Forelimb muscle (tissue), 1 donor: ENCODE measurements around the gene UBE2I. TPM values are rescaled to one million over a fixed set of nuclear protein-coding genes. Genes with fewer than 3 reads are reported as not detected.

Experiments used
- DNase-seq: peaks from one replicate; pipeline ENCODE4 v3.0.0-alpha.2; 2013; ENCODE audit warnings: low read depth
- polyA plus RNA-seq: library from polyadenylated mRNA; unstranded; fragments of 120-200 nt; gene quantifications from one replicate; pipeline ENCODE4 v1.2.1, GENCODE V29; 2013; ENCODE audit not compliant: insufficient read length

The UBE2I gene
- polyA plus RNA-seq, 1 donor, result 91.1 TPM

- DNase-seq, result no peak
These were observed 32.3 kb upstream of the UBE2I start for GRCh38 chr16:1277151-1277598.

GRCh38 chr16:1277617-1278282, 31.7 kb upstream of the UBE2I start:
- DNase-seq, result no peak

GRCh38 chr16:1278477-1278876, 31.0 kb upstream of the UBE2I start:
- no peak for DNase-seq

DNA sequence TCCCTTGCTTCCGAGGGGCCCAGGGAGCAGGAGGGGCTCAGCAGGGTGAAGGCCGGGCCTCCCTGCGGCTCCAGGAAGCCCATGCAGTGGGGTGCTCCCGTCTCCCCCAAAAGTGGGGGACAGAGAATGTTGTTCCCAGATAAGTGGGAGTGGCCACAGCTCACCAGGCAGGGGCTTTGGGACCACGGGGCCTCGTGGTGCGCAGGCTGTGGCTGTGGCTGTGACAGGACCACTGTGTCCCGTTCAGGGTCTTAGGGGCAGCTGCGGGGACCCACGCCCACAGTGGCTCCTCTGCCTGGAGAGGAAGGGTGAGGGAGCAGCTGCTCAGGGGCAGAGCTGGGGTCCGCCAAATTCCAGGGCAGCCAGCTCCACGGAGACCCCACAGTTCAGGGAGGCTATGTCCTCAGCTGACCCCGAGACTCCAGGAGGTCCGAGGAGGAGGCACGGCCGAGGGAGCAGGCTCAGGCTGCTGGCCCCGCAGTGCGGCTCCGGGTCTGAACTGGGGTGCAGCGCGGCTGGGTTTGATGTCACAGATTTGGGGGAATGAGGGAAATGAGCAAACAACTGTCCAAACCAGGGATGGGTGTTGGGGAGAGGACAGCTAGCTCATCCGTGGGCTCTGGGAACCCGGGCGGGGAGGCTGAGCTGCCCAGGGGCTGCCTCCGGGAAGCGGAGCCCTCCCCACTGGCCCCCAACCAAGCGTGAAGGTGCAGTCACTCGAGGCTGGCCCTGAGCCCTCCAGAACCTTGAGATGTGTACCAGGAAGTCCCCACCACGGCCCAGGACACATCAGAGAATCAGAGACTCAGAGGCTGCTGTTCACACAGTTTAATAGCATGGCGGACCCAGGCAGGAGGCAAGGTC, 30.1 kb upstream of the UBE2I start:
- no peak for DNase-seq

DNA sequence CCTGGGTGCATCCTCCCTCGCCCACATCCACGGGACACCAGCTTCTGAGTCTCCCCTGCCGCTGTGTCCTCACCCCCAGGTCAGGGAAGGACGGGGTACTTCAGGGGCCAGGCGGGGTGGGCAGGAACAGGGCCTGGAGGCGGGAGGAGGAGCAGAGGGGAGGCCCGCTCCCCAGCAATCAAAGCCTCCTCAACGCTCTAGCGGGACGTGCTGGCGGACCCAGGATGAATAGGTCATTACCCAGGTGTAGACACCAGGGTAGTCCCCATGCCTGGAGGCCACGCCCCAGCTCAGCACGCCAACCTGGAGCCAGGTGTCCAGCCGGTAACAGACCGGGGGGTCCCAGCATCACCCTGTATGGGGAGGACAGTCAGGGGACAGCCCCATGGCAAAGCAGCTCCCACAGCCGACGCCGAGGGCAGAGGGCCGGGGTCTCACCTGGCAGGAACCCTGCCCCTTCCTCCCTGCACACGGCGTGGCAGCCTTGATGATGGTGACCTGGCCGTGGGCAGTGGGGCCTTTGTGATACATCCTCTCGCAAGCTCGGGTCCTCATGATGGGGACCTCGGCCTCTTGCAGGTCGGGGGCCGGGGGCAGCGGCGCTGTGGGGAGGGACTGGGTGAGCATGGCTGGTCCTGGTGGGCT, 29.4 kb upstream of the UBE2I start:
- no peak for DNase-seq

GRCh38 chr16:1280783-1281182, 28.7 kb upstream of the UBE2I start:
- no peak for DNase-seq

GRCh38 chr16:1281517-1281916, 27.9 kb upstream of the UBE2I start:
- DNase-seq, result no peak

- DNase-seq, result no peak
These were observed 27.0 kb upstream of the UBE2I start for GRCh38 chr16:1282324-1282973.

DNA sequence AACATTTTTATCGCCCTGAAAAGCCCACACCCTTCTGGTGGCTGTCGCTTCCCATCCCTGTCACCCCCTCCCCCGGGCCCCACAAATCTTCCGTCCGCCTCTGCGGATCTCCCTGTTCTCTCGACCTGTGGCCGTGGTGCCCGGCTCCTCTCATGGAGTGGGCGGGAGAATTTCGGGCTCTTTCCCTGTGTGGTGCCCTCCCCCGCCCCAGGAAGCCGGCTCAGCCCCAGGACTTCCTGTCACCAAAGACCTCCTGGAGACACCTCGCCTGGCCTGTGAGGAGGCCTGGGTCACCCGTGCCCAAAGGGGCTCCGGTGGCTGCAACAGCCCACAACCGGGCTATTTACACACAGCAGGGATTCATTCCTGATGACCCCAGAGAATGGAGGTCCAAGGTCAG, 26.1 kb upstream of the UBE2I start:
- no peak for DNase-seq

DNA sequence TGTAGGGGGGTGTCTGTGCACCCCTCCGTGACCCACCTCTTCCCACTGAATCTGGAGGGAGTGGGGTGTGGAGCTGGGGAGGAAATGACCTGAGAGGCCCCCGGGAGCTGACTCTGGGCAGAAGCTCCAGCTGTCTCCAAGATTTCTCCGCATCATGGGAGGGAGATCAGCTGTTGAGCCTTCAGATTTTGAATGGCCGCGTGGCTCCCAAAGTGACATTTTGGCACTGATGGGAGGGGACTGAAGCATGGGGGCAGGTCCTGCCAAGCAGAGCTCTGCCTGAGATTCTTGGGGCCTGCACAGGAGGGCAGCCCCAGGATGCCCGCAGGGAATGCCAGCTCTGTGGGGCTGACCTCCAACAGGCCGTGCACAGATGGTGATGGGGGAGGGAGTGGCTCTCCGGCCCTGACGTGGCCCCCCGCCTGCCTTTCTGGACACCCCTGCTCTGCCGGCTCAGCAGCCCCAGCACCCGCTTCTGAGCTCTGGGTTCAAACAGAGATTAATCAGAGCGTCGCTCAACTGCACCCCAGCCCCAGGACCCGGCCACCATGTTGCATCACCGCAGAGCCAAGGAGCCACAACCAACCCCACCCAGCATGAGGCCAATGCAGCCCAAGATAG, 25.3 kb upstream of the UBE2I start:
- DNase-seq, result no peak

DNA sequence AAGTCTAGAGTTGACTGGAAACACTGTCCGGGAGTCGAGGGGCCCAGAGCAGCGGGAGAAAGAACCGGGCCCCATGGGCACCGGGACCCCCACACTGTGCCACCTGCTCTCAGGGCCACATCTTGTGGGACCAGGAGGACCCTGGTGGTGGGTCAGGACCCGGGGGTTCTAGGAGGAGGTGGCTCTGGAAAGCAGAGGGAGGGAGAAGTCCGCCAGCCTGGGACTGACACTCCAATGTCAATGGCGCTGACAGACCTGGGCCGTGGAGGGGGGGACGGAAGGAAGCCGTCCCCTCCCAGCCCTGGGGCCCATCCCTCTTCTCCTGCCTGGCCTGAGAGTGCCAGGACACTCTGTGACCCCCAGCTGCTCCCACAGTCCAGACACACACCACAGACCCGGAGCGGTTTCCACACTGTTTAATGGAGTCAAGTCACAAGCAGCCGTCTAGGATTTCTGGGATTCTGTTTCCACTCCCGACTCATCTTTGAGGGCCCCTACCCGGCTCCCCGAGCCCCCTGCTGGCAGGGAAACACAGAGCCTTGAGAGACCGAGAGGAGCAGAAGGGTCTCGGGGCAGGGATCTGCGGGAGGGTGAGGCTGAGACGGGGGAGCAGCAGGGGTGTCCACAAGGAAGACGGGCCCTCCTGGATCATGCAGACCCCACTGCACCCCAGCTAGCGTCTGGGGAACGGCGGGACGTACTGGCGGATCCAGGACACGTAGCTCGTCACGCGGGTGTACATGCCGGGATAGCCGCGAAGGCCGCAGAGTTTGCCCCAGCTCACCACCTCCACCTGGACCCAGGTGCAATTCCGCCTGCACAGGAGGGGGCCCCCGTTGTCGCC, 23.5 kb upstream of the UBE2I start:
- DNase-seq, result no peak

GRCh38 chr16:1286513-1287094, 22.8 kb upstream of the UBE2I start:
- no peak for DNase-seq

GRCh38 chr16:1287982-1288670, 21.3 kb upstream of the UBE2I start:
- DNase-seq, result no peak

GRCh38 chr16:1288813-1289476, 20.5 kb upstream of the UBE2I start:
- DNase-seq, result no peak

GRCh38 chr16:1289477-1289866, 20.0 kb upstream of the UBE2I start:
- DNase-seq, result no peak

DNA sequence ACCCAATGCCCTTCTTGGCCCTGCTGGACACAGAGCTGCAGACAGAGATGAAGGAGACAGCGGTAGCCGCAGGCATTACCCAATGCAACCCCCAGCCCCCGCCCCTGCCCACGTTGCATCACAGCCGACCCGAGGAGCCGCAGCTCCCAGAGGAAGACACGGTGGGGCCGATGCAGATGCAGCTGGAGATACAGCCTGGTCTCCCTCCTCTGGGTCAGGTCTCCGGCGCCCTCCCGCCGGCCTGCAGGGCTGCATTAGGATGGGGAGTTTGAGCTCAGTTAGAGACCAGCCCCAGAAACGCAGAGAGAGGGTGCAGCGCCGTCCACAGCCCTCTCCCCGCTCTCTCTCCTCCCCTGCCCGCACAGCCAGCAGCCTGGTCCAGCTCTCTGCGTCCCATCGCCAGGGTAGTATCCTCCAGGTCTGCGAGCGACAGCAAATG, 19.4 kb upstream of the UBE2I start:
- no peak for DNase-seq

DNA sequence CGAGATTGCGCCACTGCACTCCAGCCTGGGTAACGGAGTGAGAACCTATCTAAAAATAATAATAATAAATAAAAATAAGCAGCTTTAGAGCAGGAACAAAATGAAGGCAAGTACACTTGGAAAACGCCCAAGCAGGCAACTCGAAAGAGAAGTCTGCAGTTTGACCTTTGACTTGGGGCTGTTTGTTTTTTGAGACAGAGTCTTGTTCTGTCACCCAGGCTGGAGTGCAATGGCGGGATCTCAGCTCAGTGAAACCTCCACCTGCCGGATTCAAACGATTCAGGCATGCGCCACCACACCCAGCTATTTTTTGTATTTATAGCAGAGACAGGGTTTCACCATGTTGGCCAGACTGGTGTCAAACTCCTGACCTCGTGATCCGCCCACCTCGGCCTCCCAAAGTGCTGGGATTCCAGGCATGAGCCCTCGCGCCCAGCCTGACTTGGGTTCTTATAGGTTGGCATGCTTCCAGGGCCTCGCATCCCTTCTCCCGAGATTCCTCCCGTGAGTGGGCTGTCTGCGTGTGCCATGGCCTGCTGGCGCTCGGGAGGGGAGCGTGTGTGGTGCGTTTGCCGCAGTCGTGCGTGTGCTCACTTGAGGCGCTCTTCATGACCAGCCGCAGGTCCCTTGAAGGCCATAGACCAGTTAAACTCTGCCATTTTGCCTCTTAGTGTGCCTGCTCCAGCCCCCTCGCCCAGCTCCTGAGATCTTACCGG, 18.4 kb upstream of the UBE2I start:
- DNase-seq, result no peak

- no peak for DNase-seq
These were observed 17.9 kb upstream of the UBE2I start for GRCh38 chr16:1291576-1291974.
